HepG2 (cell line): ENCODE results near the gene COL9A3. TPM values are rescaled to one million over a fixed set of nuclear protein-coding genes. Genes with fewer than 3 reads are reported as not detected.

Experiments
- ADNP ChIP-seq: sonication (generic); formaldehyde crosslinking; IDR thresholded peaks from 2 replicates; pipeline ENCODE4 v1.4.0; 2020; ENCODE audit warnings: missing genetic modification reagents
- AGO1 ChIP-seq: fragments of 200-400 bp; formaldehyde crosslinking; IDR thresholded peaks from 2 replicates; pipeline ENCODE4 v1.6.1; 2017; ENCODE audit warnings: mild to moderate bottlenecking, low read depth, low read length, moderate library complexity; ENCODE audit not compliant: poor library complexity, severe bottlenecking
- ARID5B ChIP-seq: IDR thresholded peaks from 2 replicates; pipeline ENCODE4 v1.4.0; 2020; ENCODE audit warnings: mild to moderate bottlenecking, missing genetic modification reagents
- ELF3 ChIP-seq: IDR thresholded peaks from 2 replicates; pipeline ENCODE4 v1.6.1; 2016; ENCODE audit warnings: missing genetic modification reagents, missing compliant biosample characterization
- GTF3A ChIP-seq: sonication (generic); formaldehyde crosslinking; conservative IDR thresholded peaks from 2 replicates; pipeline ENCODE4 v1.4.0; 2020; ENCODE audit warnings: mild to moderate bottlenecking, missing genetic modification reagents
- JDP2 ChIP-seq: sonication (generic); formaldehyde crosslinking; IDR thresholded peaks from 2 replicates; pipeline ENCODE4 v1.8.1; 2022; ENCODE audit warnings: missing genetic modification reagents, borderline replicate concordance
- KAT7 ChIP-seq: IDR thresholded peaks from 2 replicates; pipeline ENCODE4 v1.6.1; 2018; ENCODE audit warnings: borderline replicate concordance, missing compliant biosample characterization
- MAFF ChIP-seq: IDR thresholded peaks from 2 replicates; pipeline ENCODE4 v1.6.1; 2011; ENCODE audit warnings: low read depth, low read length, improper control_type of control experiment
- MEIS1 ChIP-seq: sonication (generic); formaldehyde crosslinking; IDR thresholded peaks from 2 replicates; pipeline ENCODE4 v1.9.0; 2021; ENCODE audit warnings: mild to moderate bottlenecking, missing genetic modification reagents, moderate library complexity, borderline replicate concordance
- PAWR ChIP-seq: sonication (generic); formaldehyde crosslinking; IDR thresholded peaks from 2 replicates; pipeline ENCODE4 v1.4.0; 2020; ENCODE audit warnings: missing genetic modification reagents, mild to moderate bottlenecking, borderline replicate concordance
- REST ChIP-seq, 2 experiments: IDR thresholded peaks; 2 replicates each; pipeline ENCODE4 v1.6.1; 2011 to 2012; ENCODE audit warnings: low read length in 2 of 2, borderline replicate concordance in 1 of 2, low read depth in 1 of 2, mild to moderate bottlenecking in 1 of 2, moderate library complexity in 1 of 2
- SP140L ChIP-seq: sonication (generic); formaldehyde crosslinking; IDR thresholded peaks from 2 replicates; pipeline ENCODE4 v1.4.0; 2020; ENCODE audit warnings: missing genetic modification reagents, borderline replicate concordance
- TBX3 ChIP-seq: fragments of 450-650 bp; IDR thresholded peaks from 2 replicates; pipeline ENCODE4 v1.6.1; 2017; ENCODE audit warnings: antibody characterized with exemption, mild to moderate bottlenecking, inconsistent platforms, borderline replicate concordance
- ZBTB38 ChIP-seq: sonication (generic); formaldehyde crosslinking; IDR thresholded peaks from 2 replicates; pipeline ENCODE4 v1.5.1; 2020; ENCODE audit warnings: mild to moderate bottlenecking, missing genetic modification reagents
- ZFP36 ChIP-seq: fragments of 150-350 bp; IDR thresholded peaks from 2 replicates; pipeline ENCODE4 v1.6.1; 2018; ENCODE audit warnings: borderline replicate concordance, low read length, low read depth; ENCODE audit not compliant: partially characterized antibody
- ZFP62 ChIP-seq: sonication (generic); formaldehyde crosslinking; IDR thresholded peaks from 2 replicates; pipeline ENCODE4 v1.4.0; 2020; ENCODE audit warnings: missing genetic modification reagents
- ZNF10 ChIP-seq: sonication (generic); formaldehyde crosslinking; IDR thresholded peaks from 2 replicates; pipeline ENCODE4 v1.4.0; 2020; ENCODE audit warnings: mild to moderate bottlenecking, low read depth, missing genetic modification reagents, borderline replicate concordance
- ZNF331 ChIP-seq: sonication (generic); formaldehyde crosslinking; IDR thresholded peaks from 2 replicates; pipeline ENCODE4 v1.4.0; 2020; ENCODE audit warnings: missing genetic modification reagents
- ZSCAN30 ChIP-seq: sonication (generic); formaldehyde crosslinking; IDR thresholded peaks from 2 replicates; pipeline ENCODE4 v1.5.0; 2020; ENCODE audit warnings: mild to moderate bottlenecking, missing genetic modification reagents
- polyA plus RNA-seq, 8 experiments: library from polyadenylated mRNA; depleted of rRNA in 3 of 8; stranded (reverse) in 7 of 8; unstranded in 1 of 8; fragments of >200 nt; fragmentation: Illumina TruSeq in 4 of 8; extraction: Trizol in 4 of 8; gene quantifications; 2 replicates each; pipeline versions ENCODE4 v1.2.1 to v1.2.3, GENCODE V29; 2011 to 2016; ENCODE audit warnings: low read depth in 4 of 8, missing spikeins in 1 of 8, mixed read lengths in 1 of 8; ENCODE audit not compliant: insufficient read depth in 1 of 8
- total RNA-seq, 5 experiments: library from RNA; depleted of rRNA; stranded (reverse); fragments of >200 nt; fragmentation: Illumina TruSeq; extraction: Trizol; gene quantifications; 2 replicates each; pipeline ENCODE4 v1.2.3, GENCODE V29; 2016; ENCODE audit warnings: low read depth in 1 of 5
- TF ChIP-seq, protein P1 (sequence below): sonication (generic); formaldehyde crosslinking; IDR thresholded peaks from 2 replicates; pipeline ENCODE4 v1.8.1; 2023; ENCODE audit warnings: mild to moderate bottlenecking, missing genetic modification reagents
- TF ChIP-seq, protein P2 (sequence below): sonication (generic); formaldehyde crosslinking; IDR thresholded peaks from 2 replicates; pipeline ENCODE4 v1.4.0; 2020; ENCODE audit warnings: low read depth, mild to moderate bottlenecking, missing genetic modification reagents

COL9A3 gene
- total and polyA plus RNA-seq, 2 of the 13 experiments (the other 11 are each of a cell fraction or from before 2014, with no cell fraction given): 155 to 204 TPM

- TF ChIP-seq ZNF10 (no peak), GTF3A (no peak), ZFP36 (peak; percentile 25), AGO1 (no peak), MAFF (no peak), PAWR (CRISPR knock-in tag) (no peak), SP140L (CRISPR knock-in tag) (no peak), ELF3 (CRISPR knock-in tag) (peak; percentile 38; the same call in 1 of the 2 replicates), KAT7 (CRISPR knock-in tag) (no peak), MEIS1 (CRISPR knock-in tag) (peak; percentile 74; the same call in 1 of the 2 replicates), ZNF331 (CRISPR knock-in tag) (peak; percentile 88; the same call in 1 of the 2 replicates), JDP2 (CRISPR knock-in tag) (no peak), ARID5B (CRISPR knock-in tag) (peak; percentile 37; the same call in 1 of the 2 replicates), ZBTB38 (peak; percentile 70), TBX3 (no peak), REST (IDR thresholded peaks at IDR 0.05; ENCODE audit: borderline replicate concordance in 1 of 2, low read depth in 1 of 2, low read length in 2 of 2) (no peak), ZFP62 (CRISPR knock-in tag) (no peak), ZSCAN30 (CRISPR knock-in tag) (no peak), ADNP (no peak)
- TF ChIP-seq, protein P1, sequence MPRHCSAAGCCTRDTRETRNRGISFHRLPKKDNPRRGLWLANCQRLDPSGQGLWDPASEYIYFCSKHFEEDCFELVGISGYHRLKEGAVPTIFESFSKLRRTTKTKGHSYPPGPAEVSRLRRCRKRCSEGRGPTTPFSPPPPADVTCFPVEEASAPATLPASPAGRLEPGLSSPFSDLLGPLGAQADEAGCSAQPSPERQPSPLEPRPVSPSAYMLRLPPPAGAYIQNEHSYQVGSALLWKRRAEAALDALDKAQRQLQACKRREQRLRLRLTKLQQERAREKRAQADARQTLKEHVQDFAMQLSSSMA (CRISPR knock-in tag): no peak
- TF ChIP-seq, protein P2, sequence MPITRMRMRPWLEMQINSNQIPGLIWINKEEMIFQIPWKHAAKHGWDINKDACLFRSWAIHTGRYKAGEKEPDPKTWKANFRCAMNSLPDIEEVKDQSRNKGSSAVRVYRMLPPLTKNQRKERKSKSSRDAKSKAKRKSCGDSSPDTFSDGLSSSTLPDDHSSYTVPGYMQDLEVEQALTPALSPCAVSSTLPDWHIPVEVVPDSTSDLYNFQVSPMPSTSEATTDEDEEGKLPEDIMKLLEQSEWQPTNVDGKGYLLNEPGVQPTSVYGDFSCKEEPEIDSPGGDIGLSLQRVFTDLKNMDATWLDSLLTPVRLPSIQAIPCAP: no peak
Measured at GRCh38 chr20:62872184-62872847, 55.5 kb downstream of the COL9A3 start (continued).
